Stimulated activated naive CD8-positive, alpha-beta T cell treated with anti-CD3 and anti-CD28 coated beads, Interleukin-15, amount 100 ng/mL, for 72 hours (primary cell): ENCODE data around the gene FN3K.
"Not testable (repeated sequence)": the region's sequence is repeated elsewhere in the genome, so short reads cannot be mapped to it uniquely, and the experiment has no call there.

Experiments used
- ATAC-seq: fragments of 150-1000 bp; cut with Tn5 transposase; 2 replicates; pipeline ENCODE4 v1.10.0; 2021; ENCODE audit warnings: mild to moderate bottlenecking, moderate library complexity
- DNase-seq, 2 donors: peaks; one replicate each; pipeline ENCODE4 v3.0.0; 2021 to 2022
- H3K27ac Mint-ChIP-seq, 2 donors: one replicate each; pipeline ENCODE4 v1.8.0; 2022; ENCODE audit warnings: mild to moderate bottlenecking in 2 of 2, mixed read lengths in 2 of 2, moderate library complexity in 2 of 2
- H3K27me3 Mint-ChIP-seq: one replicate; pipeline ENCODE4 v1.8.0; 2022; ENCODE audit warnings: mixed read lengths
- H3K4me1 Mint-ChIP-seq: one replicate; pipeline ENCODE4 v1.8.0; 2022; ENCODE audit warnings: mild to moderate bottlenecking, mixed read lengths
- H3K4me3 Mint-ChIP-seq, 2 donors: one replicate each; pipeline ENCODE4 v1.8.0; 2022; ENCODE audit warnings: mild to moderate bottlenecking in 2 of 2, mixed read lengths in 2 of 2, moderate library complexity in 1 of 2
- H3K9me3 Mint-ChIP-seq, 2 donors: one replicate each; pipeline ENCODE4 v1.8.0; 2022; ENCODE audit warnings: mixed read lengths in 2 of 2

The FN3K gene

GRCh38 chr17:82744736-82745135 lies 9.3 kb downstream of the FN3K start:
- not testable (repeated sequence) for H3K27ac Mint-ChIP-seq, H3K4me1 Mint-ChIP-seq, H3K27me3 Mint-ChIP-seq, DNase-seq, ATAC-seq, H3K4me3 Mint-ChIP-seq
- H3K9me3 Mint-ChIP-seq = peaks cover 16 to 19% of the 10 kb centered on the region in 2 donors

- no peak for ATAC-seq
- Mint-ChIP-seq H3K9me3 (peaks cover 14 to 16% of the 10 kb centered on the region in 2 donors), H3K4me1 (no peaks in the 10 kb centered on the region), H3K27ac (no peak overlapping the region), H3K27me3 (no peaks in the 10 kb centered on the region), H3K4me3 (no peak overlapping the region)
- no peak for DNase-seq
These were observed 10.1 kb downstream of the FN3K start for GRCh38 chr17:82745524-82745923.

GRCh38 chr17:82748756-82749155 lies 13.3 kb downstream of the FN3K start:
- ATAC-seq (no peak), DNase-seq (no peak)
- Mint-ChIP-seq H3K27me3 (no peaks in the 10 kb centered on the region), H3K9me3 (peaks cover 5 to 7% of the 10 kb centered on the region in 2 donors), H3K4me3 (no peak overlapping the region), H3K4me1 (peaks cover 14% of the 10 kb centered on the region), H3K27ac (no peak overlapping the region)

GRCh38 chr17:82750241-82750908 lies 15.0 kb downstream of the FN3K start:
- peaks cover 27% of the 10 kb centered on the region for H3K4me1 Mint-ChIP-seq
- H3K27ac Mint-ChIP-seq = no peak overlapping the region
- H3K9me3 Mint-ChIP-seq = peaks cover 5 to 7% of the 10 kb centered on the region in 2 donors
- peak overlapping the region; percentile 47 to 65 for H3K4me3 Mint-ChIP-seq
- no peaks in the 10 kb centered on the region for H3K27me3 Mint-ChIP-seq
- DNase-seq = no peak
- no peak for ATAC-seq

GRCh38 chr17:82751171-82751570 lies 15.8 kb downstream of the FN3K start:
- H3K9me3 Mint-ChIP-seq = peaks cover 3 to 4% of the 10 kb centered on the region in 2 donors
- ATAC-seq = peak; percentile 47
- no peak overlapping the region for H3K27ac Mint-ChIP-seq
- peaks cover 33% of the 10 kb centered on the region for H3K4me1 Mint-ChIP-seq
- peak overlapping the region; percentile 26 to 64 for H3K4me3 Mint-ChIP-seq
- H3K27me3 Mint-ChIP-seq = no peaks in the 10 kb centered on the region
- DNase-seq = no peak

GRCh38 chr17:82751571-82752370 lies 16.4 kb downstream of the FN3K start, which contains the start of gene TBCD:
TSS of gene TBCD (plus strand) at chr17:82752065. CDS start at chr17:82752194, 129 bp downstream.
- peak within 1 kb of the TSS; percentile 85 to 97 for H3K4me3 Mint-ChIP-seq
- H3K27ac Mint-ChIP-seq = peak within 1 kb of the TSS; percentile 57 to 89
- no peaks in the 10 kb centered on the region for H3K9me3 Mint-ChIP-seq
- ATAC-seq (peak; percentile 84), DNase-seq (peak; percentile 86 to 90)
- H3K27me3 Mint-ChIP-seq = no peaks in the 10 kb centered on the region
- peaks cover 33% of the 10 kb centered on the region for H3K4me1 Mint-ChIP-seq

- H3K27ac Mint-ChIP-seq = peak overlapping the region in 1 of 2 donors; percentile 42
- H3K4me1 Mint-ChIP-seq = peaks cover 33% of the 10 kb centered on the region
- no peaks in the 10 kb centered on the region for H3K9me3 Mint-ChIP-seq
- no peaks in the 10 kb centered on the region for H3K27me3 Mint-ChIP-seq
- H3K4me3 Mint-ChIP-seq = peak overlapping the region; percentile 85 to 97
- peak; percentile 54 for ATAC-seq
- DNase-seq = no peak
These were observed 17.2 kb downstream of the FN3K start for GRCh38 chr17:82752371-82753200.

GRCh38 chr17:82753201-82753464 lies 17.7 kb downstream of the FN3K start:
- H3K4me3 Mint-ChIP-seq = peak overlapping the region; percentile 85 to 97
- no peaks in the 10 kb centered on the region for H3K9me3 Mint-ChIP-seq
- peaks cover 33% of the 10 kb centered on the region for H3K4me1 Mint-ChIP-seq
- DNase-seq = no peak
- no peak for ATAC-seq
- no peak overlapping the region for H3K27ac Mint-ChIP-seq
- H3K27me3 Mint-ChIP-seq = no peaks in the 10 kb centered on the region

GRCh38 chr17:82754297-82755208 lies 19.1 kb downstream of the FN3K start:
- ATAC-seq = no peak
- peak overlapping the region in 1 of 2 donors; percentile 4 for H3K27ac Mint-ChIP-seq
- DNase-seq = no peak
- no peaks in the 10 kb centered on the region for H3K27me3 Mint-ChIP-seq
- H3K4me3 Mint-ChIP-seq = peak overlapping the region in 1 of 2 donors; percentile 7
- peaks cover 33% of the 10 kb centered on the region for H3K4me1 Mint-ChIP-seq
- H3K9me3 Mint-ChIP-seq = no peaks in the 10 kb centered on the region

GRCh38 chr17:82756166-82756565 lies 20.8 kb downstream of the FN3K start:
- peaks cover 33% of the 10 kb centered on the region for H3K4me1 Mint-ChIP-seq
- H3K4me3 Mint-ChIP-seq = no peak overlapping the region
- no peaks in the 10 kb centered on the region for H3K27me3 Mint-ChIP-seq
- DNase-seq (no peak), ATAC-seq (no peak)
- H3K9me3 Mint-ChIP-seq = no peaks in the 10 kb centered on the region
- H3K27ac Mint-ChIP-seq = no peak overlapping the region

GRCh38 chr17:82765371-82765770 lies 30.0 kb downstream of the FN3K start:
- H3K27me3 Mint-ChIP-seq = no peaks in the 10 kb centered on the region
- H3K4me1 Mint-ChIP-seq = peaks cover 13% of the 10 kb centered on the region
- no peak overlapping the region for H3K4me3 Mint-ChIP-seq
- H3K9me3 Mint-ChIP-seq = no peaks in the 10 kb centered on the region
- H3K27ac Mint-ChIP-seq = no peak overlapping the region
- ATAC-seq (no peak), DNase-seq (no peak)

- Mint-ChIP-seq H3K4me3 (no peak overlapping the region), H3K27ac (peak overlapping the region in 1 of 2 donors; percentile 12), H3K4me1 (peaks cover 15% of the 10 kb centered on the region), H3K27me3 (no peaks in the 10 kb centered on the region), H3K9me3 (no peaks in the 10 kb centered on the region)
- ATAC-seq (no peak), DNase-seq (peak; percentile 31 to 42)
These were observed 31.8 kb downstream of the FN3K start for GRCh38 chr17:82767041-82767754.

GRCh38 chr17:82769041-82769440 lies 33.6 kb downstream of the FN3K start:
- ATAC-seq = no peak
- Mint-ChIP-seq H3K9me3 (no peaks in the 10 kb centered on the region), H3K27me3 (no peaks in the 10 kb centered on the region), H3K27ac (no peak overlapping the region), H3K4me3 (no peak overlapping the region), H3K4me1 (peaks cover 25% of the 10 kb centered on the region)
- DNase-seq = no peak

- DNase-seq = no peak
- no peak overlapping the region for H3K4me3 Mint-ChIP-seq
These were observed 36.6 kb downstream of the FN3K start for GRCh38 chr17:82772026-82772425.

More at GRCh38 chr17:82772026-82772425, 36.6 kb downstream of the FN3K start:
- ATAC-seq = no peak
- Mint-ChIP-seq H3K4me1 (peaks cover 37% of the 10 kb centered on the region), H3K27me3 (no peaks in the 10 kb centered on the region), H3K9me3 (no peaks in the 10 kb centered on the region), H3K27ac (no peak overlapping the region)
